HG02642 (cell line): ENCODE measurements around the gene PDHB.

Source experiments
- ATAC-seq: cut with Tn5 transposase; IDR thresholded peaks from one replicate; pipeline ENCODE4 v1.9.1; 2021; ENCODE audit warnings: mild to moderate bottlenecking; ENCODE audit not compliant: unreplicated experiment, poor library complexity

Gene PDHB

GRCh38 chr3:58433400-58434167 is at the start of gene PDHB:
PDHB (minus strand) TSS chr3:58433832; CDS start chr3:58433809, 23 bp downstream.
- ATAC-seq, result peak; percentile 96

GRCh38 chr3:58482917-58483636 is 49.4 kb upstream of the PDHB start:
- ATAC-seq, result no peak

- ATAC-seq, result no peak
These were observed 46.7 kb upstream of the PDHB start for GRCh38 chr3:58480309-58480708.

- ATAC-seq, result no peak
These were observed 45.1 kb upstream of the PDHB start for GRCh38 chr3:58478781-58479180.

GRCh38 chr3:58474967-58475578 is 41.4 kb upstream of the PDHB start:
- no peak for ATAC-seq

GRCh38 chr3:58474348-58474911 is 40.8 kb upstream of the PDHB start:
- ATAC-seq, result no peak

- no peak for ATAC-seq
These were observed 39.6 kb upstream of the PDHB start for GRCh38 chr3:58473275-58473674.

GRCh38 chr3:58471025-58471887 is 37.6 kb upstream of the PDHB start:
- ATAC-seq, result no peak

GRCh38 chr3:58470363-58471024 is 36.9 kb upstream of the PDHB start:
- no peak for ATAC-seq

GRCh38 chr3:58469096-58469495 is 35.5 kb upstream of the PDHB start:
- ATAC-seq, result no peak

- no peak for ATAC-seq
These were observed 33.4 kb upstream of the PDHB start for GRCh38 chr3:58466899-58467563.

GRCh38 chr3:58464866-58465265 is 31.2 kb upstream of the PDHB start:
- ATAC-seq, result no peak

GRCh38 chr3:58463942-58464271 is 30.3 kb upstream of the PDHB start:
- no peak for ATAC-seq

GRCh38 chr3:58463181-58463941 is 29.7 kb upstream of the PDHB start:
- ATAC-seq, result peak; percentile 93

GRCh38 chr3:58462829-58463180 is 29.2 kb upstream of the PDHB start:
- ATAC-seq, result no peak

- no peak for ATAC-seq
These were observed 25.5 kb upstream of the PDHB start for GRCh38 chr3:58459160-58459559.

GRCh38 chr3:58452176-58452575 is 18.5 kb upstream of the PDHB start:
- ATAC-seq, result no peak
